Omental fat pad (tissue), 4 donors: ENCODE measurements around the gene GYG1. TPM values are rescaled to one million over a fixed set of nuclear protein-coding genes. Genes with fewer than 3 reads are reported as not detected.
"Not testable (repeated sequence)": the region's sequence is repeated elsewhere in the genome, so short reads cannot be mapped to it uniquely, and the experiment has no call there.

ENCODE experiments used
- ATAC-seq: fragments of 150-250 bp; one replicate; pipeline ENCODE4 v1.9.1; 2016; ENCODE audit warnings: mild to moderate bottlenecking, moderate library complexity; ENCODE audit not compliant: low FRiP score
- DNase-seq: peaks from one replicate; pipeline ENCODE4 v3.0.0-alpha.2; 2019; ENCODE audit warnings: low spot score
- total RNA-seq, 4 donors: library from RNA; depleted of rRNA; stranded (reverse); fragments of >200 nt; gene quantifications; one replicate each; pipeline ENCODE4 v1.1.0, GENCODE V29; 2016
- TF ChIP-seq, protein P1 (sequence below), 3 donors: fragments of 450-650 bp; IDR thresholded peaks; one replicate each; pipeline ENCODE4 v1.5.1; 2016 to 2017; ENCODE audit warnings: antibody characterized with exemption in 3 of 3, mild to moderate bottlenecking in 3 of 3, moderate library complexity in 2 of 3

The GYG1 gene
- total RNA-seq, 4 donors from 2014 or later, result 23.2 to 40.8 (median 30.4) TPM

GRCh38 chr3:148968321-148968720, 23.0 kb upstream of the GYG1 start:
- TF ChIP-seq, protein P1, sequence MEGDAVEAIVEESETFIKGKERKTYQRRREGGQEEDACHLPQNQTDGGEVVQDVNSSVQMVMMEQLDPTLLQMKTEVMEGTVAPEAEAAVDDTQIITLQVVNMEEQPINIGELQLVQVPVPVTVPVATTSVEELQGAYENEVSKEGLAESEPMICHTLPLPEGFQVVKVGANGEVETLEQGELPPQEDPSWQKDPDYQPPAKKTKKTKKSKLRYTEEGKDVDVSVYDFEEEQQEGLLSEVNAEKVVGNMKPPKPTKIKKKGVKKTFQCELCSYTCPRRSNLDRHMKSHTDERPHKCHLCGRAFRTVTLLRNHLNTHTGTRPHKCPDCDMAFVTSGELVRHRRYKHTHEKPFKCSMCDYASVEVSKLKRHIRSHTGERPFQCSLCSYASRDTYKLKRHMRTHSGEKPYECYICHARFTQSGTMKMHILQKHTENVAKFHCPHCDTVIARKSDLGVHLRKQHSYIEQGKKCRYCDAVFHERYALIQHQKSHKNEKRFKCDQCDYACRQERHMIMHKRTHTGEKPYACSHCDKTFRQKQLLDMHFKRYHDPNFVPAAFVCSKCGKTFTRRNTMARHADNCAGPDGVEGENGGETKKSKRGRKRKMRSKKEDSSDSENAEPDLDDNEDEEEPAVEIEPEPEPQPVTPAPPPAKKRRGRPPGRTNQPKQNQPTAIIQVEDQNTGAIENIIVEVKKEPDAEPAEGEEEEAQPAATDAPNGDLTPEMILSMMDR (IDR thresholded peaks at IDR 0.05), result no peak
- ATAC-seq (no peak), DNase-seq (no peak)

DNA sequence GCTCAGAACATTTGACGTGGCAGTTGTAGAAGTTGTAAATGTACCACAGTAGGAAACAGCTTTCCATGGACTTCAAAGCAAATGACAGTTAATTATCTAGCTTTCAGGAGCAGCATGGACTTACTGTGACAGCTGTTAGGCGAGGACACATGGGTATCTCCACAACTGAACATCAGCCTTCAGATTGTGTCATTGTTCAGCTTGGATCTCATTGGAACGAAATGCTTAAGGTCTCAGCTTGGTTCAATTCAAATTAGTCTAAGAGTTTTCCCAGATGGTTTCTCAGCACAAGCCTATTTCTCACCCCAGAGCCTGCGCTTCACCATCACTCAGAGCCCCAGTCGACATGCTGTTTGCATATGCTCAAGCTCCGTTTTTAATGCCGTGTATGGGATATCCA, 21.1 kb upstream of the GYG1 start:
- no peak for DNase-seq
- ATAC-seq, result no peak
- TF ChIP-seq, protein P1 (IDR thresholded peaks at IDR 0.05), result no peak

GRCh38 chr3:148971401-148972163, 19.8 kb upstream of the GYG1 start:
- DNase-seq, result no peak
- TF ChIP-seq, protein P1 (IDR thresholded peaks at IDR 0.05), result no peak
- no peak for ATAC-seq

DNA sequence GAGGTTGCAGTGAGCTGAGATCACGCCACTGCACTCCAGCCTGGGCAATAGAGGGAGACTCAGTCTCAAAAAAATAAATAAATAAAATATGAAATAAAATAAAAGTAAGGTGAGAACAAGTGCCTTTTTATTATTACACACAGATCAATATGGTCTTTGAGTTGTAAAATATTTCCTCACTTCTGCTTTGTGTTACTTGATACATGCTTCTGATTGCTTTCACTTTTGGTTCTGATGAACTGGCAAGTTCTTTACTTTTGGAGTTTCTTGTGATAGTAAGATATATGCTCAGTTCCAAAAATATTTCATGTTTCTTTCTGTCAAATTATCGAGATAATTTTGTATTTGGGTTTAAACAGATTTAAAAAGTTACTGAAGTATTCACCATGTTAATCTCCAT, 16.6 kb upstream of the GYG1 start:
- no peak for ATAC-seq
- no peak for DNase-seq
- TF ChIP-seq, protein P1 (IDR thresholded peaks at IDR 0.05), result no peak

DNA sequence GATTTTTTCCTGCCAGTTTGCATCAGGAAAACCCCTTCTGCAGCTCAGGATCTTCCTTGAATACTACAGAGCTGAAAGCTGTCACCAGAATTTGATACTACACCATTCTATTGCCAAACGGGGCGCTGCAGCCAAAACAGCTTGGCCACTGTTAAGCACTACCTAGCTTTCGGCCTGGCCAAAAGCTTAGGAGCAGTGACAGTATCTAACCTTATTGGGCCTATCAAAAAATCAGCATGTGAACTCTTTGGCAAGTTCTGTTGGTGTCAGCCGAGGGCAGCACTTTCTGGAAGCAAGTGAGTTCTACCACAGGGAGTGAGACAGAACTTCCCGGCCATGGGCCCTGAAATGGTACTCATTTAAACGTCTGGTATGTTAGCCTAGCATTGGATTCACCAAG, 16.1 kb upstream of the GYG1 start:
- TF ChIP-seq, protein P1 (IDR thresholded peaks at IDR 0.05), result no peak
- ATAC-seq (peak; percentile 60), DNase-seq (no peak)

DNA sequence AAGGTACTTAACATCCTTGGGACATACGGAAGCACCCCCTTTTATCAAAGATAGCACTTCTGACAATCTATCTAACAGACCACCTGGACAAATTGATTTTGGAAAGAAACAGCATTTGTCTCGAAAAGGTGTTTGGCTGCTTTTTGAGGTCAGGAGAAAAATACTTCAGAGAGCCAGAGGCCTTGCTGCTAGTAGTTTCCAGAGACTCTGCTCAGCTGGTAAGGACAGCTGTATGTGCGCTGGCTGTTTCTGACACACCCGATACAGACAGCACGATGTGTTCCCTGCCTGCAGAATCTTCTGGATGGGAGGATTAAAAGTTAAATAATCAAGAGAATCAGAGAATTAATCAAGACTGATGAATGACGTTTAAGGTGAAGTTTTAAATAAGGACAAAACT, 15.6 kb upstream of the GYG1 start:
- no peak for ATAC-seq
- DNase-seq, result no peak
- TF ChIP-seq, protein P1 (IDR thresholded peaks at IDR 0.05), result no peak

DNA sequence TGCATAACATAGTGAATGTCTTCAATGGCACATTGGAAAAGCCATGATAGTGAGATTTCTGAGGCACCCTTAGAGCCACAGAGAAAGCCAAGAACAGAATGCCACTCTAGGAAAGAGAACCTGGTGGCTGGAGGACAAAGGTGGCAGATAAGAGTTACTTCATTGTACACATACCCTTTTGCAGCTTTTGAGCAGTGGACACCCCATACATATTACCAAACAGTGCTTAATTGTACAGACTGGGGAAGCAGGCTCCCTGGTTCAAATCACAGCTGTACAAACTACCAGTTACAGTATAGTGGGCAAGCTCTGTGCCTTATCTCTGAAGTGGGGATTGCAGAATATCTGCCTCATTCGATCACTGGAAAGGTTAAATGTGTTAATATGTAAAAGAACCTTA, 10.1 kb upstream of the GYG1 start:
- TF ChIP-seq, protein P1 (IDR thresholded peaks at IDR 0.05), result no peak
- ATAC-seq (no peak), DNase-seq (no peak)

DNA sequence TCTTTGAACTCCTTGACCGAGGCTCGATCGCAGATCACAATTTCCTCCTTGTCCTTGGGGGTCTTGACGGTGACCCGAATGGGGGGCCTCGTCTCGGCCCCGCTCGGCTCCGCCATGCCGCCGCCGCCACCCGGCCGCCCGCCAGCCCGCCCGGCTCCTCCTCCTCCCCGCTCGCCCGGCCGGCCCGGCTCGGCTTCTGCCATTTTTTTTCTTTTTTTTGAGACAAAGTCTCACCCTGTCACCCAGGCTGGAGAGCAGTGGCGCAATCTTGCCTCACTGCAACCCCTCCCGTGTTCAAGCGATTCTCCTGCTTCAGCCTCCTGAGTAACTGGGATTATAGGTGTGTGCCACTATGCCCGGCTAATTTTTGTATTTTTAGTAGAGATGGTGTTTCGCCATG, 3.8 kb upstream of the GYG1 start:
- DNase-seq, ATAC-seq: not testable (repeated sequence)
